Keratinocyte (primary cell): ENCODE data around the gene RYR1.
"Not testable (repeated sequence)": the region's sequence is repeated elsewhere in the genome, so short reads cannot be mapped to it uniquely, and the experiment has no call there.

ENCODE experiments used
- CTCF ChIP-seq, 3 experiments: IDR thresholded peaks in 1 of 3; conservative IDR thresholded peaks in 1 of 3; optimal IDR thresholded peaks in 1 of 3; 2 replicates in 2 of 3; 3 replicates in 1 of 3; pipeline versions ENCODE3 to v1.5.1; 2011; ENCODE audit warnings: low read length in 3 of 3, mild to moderate bottlenecking in 3 of 3, moderate library complexity in 2 of 3, control low read depth in 1 of 3, inconsistent platforms in 1 of 3; ENCODE audit not compliant: insufficient read depth in 2 of 3; ENCODE audit errors: extremely low read depth in 1 of 3
- EZH2 ChIP-seq: IDR thresholded peaks from one replicate; pipeline ENCODE4 v1.6.1; 2012; ENCODE audit warnings: inconsistent platforms, mild to moderate bottlenecking, low read length, moderate library complexity

GRCh38 chr19:38602856-38603255, 169.4 kb downstream of the RYR1 start:
- TF ChIP-seq CTCF (optimal IDR thresholded peaks at IDR 0.05 in 1 of 3, IDR thresholded peaks at IDR 0.05 in 1 of 3, conservative IDR thresholded peaks at IDR 0.05 in 1 of 3; ENCODE audit: extremely low read depth in 1 of 3, insufficient read depth in 2 of 3, low read length in 3 of 3); EZH2: not testable (repeated sequence)
